K562 (cell line): ENCODE measurements around the gene MLXIPL. TPM values are rescaled to one million over a fixed set of nuclear protein-coding genes. Genes with fewer than 3 reads are reported as not detected.

Experiments used
- ARID2 ChIP-seq: fragments of 450-650 bp; IDR thresholded peaks from 2 replicates; pipeline ENCODE4 v1.6.1; 2017; ENCODE audit warnings: antibody characterized with exemption, mild to moderate bottlenecking
- ARNT ChIP-seq, 2 experiments: fragments of 450-650 bp; IDR thresholded peaks; 2 replicates each; pipeline ENCODE4 v1.6.1; 2016; ENCODE audit warnings: mild to moderate bottlenecking in 1 of 2
- BRD4 ChIP-seq: fragments of 200-600 bp; sonication (generic); IDR thresholded peaks from 2 replicates; pipeline ENCODE4 v1.6.1; 2017; ENCODE audit warnings: inconsistent platforms
- CHD2 ChIP-seq: IDR thresholded peaks from 2 replicates; pipeline ENCODE4 v1.6.1; 2011; ENCODE audit warnings: low read depth, low read length
- DIDO1 ChIP-seq: fragments of 450-650 bp; IDR thresholded peaks from 2 replicates; pipeline ENCODE4 v1.6.1; 2016; ENCODE audit warnings: low read depth, missing biosample characterization, missing genetic modification characterization
- GTF2E2 ChIP-seq: fragments of 200-800 bp; sonication (Bioruptor generic); IDR thresholded peaks from 2 replicates; pipeline ENCODE4 v1.6.1; 2016; ENCODE audit warnings: missing genetic modification characterization, missing compliant biosample characterization
- MCM5 ChIP-seq: fragments of 450-650 bp; IDR thresholded peaks from 2 replicates; pipeline ENCODE4 v1.6.1; 2016; ENCODE audit warnings: low read depth
- NONO ChIP-seq, 2 experiments: fragments of 200-400 bp in 1 of 2; fragments of 450-650 bp in 1 of 2; formaldehyde crosslinking in 1 of 2; IDR thresholded peaks; 2 replicates each; pipeline ENCODE4 v1.6.1; 2017; ENCODE audit warnings: low read depth in 2 of 2, mild to moderate bottlenecking in 2 of 2, moderate library complexity in 2 of 2, low read length in 1 of 2
- PHB2 ChIP-seq: fragments of 450-650 bp; IDR thresholded peaks from 2 replicates; pipeline ENCODE4 v1.6.1; 2017; ENCODE audit warnings: low read depth
- PPARD ChIP-seq: fragments of 250-450 bp; sonication (Bioruptor Pico); IDR thresholded peaks from 2 replicates; pipeline ENCODE4 v1.8.0; 2022; ENCODE audit warnings: inconsistent platforms, mild to moderate bottlenecking, moderate library complexity
- RBBP5 ChIP-seq: fragments of 200-600 bp; sonication (generic); IDR thresholded peaks from 2 replicates; pipeline ENCODE4 v1.6.1; 2012; ENCODE audit warnings: borderline replicate concordance, mild to moderate bottlenecking, low read length, control low read depth, inconsistent platforms; ENCODE audit not compliant: insufficient read depth, poor library complexity, severe bottlenecking
- RNF2 ChIP-seq: sonication (generic); IDR thresholded peaks from 2 replicates; pipeline ENCODE4 v1.6.1; 2016
- SIN3A ChIP-seq, 2 experiments: fragments of 150-350 bp in 1 of 2; IDR thresholded peaks; 2 replicates each; pipeline ENCODE4 v1.6.1; 2011 to 2016; ENCODE audit warnings: borderline replicate concordance in 2 of 2, low read depth in 2 of 2, low read length in 2 of 2, mild to moderate bottlenecking in 2 of 2, moderate library complexity in 2 of 2; ENCODE audit not compliant: control insufficient read depth in 1 of 2
- SPI1 ChIP-seq: IDR thresholded peaks from 2 replicates; pipeline ENCODE4 v1.6.1; 2011; ENCODE audit warnings: low read depth, low read length, control low read depth, borderline replicate concordance
- STAT6 ChIP-seq: sonication (generic); formaldehyde crosslinking; IDR thresholded peaks from 2 replicates; pipeline ENCODE4 v1.8.1; 2023; ENCODE audit warnings: mild to moderate bottlenecking, missing genetic modification reagents
- TSC22D4 ChIP-seq: fragments of 450-650 bp; IDR thresholded peaks from 2 replicates; pipeline ENCODE4 v1.6.1; 2016; ENCODE audit warnings: missing genetic modification characterization, missing biosample characterization, control low read depth
- ZBTB12 ChIP-seq: fragments of 250-450 bp; sonication (Bioruptor Pico); IDR thresholded peaks from 2 replicates; pipeline ENCODE4 v1.4.0; 2020
- ZFX ChIP-seq: sonication (generic); formaldehyde crosslinking; IDR thresholded peaks from 2 replicates; pipeline ENCODE4 v1.8.0; 2022; ENCODE audit warnings: mild to moderate bottlenecking, missing genetic modification reagents, moderate library complexity
- ZKSCAN1 ChIP-seq: fragments of 150-350 bp; IDR thresholded peaks from 2 replicates; pipeline ENCODE4 v1.6.1; 2016; ENCODE audit warnings: low read depth, low read length
- ZNF23 ChIP-seq: fragments of 250-450 bp; sonication (Bioruptor Pico); IDR thresholded peaks from 2 replicates; pipeline ENCODE4 v1.4.0; 2020; ENCODE audit warnings: mild to moderate bottlenecking
- ZNF354B ChIP-seq: fragments of 250-450 bp; sonication (Bioruptor Pico); IDR thresholded peaks from 2 replicates; pipeline ENCODE4 v1.4.0; 2020
- ZNF41 ChIP-seq: fragments of 250-450 bp; sonication (Bioruptor Pico); conservative IDR thresholded peaks from 2 replicates; pipeline ENCODE4 v1.4.0; 2020; ENCODE audit warnings: mild to moderate bottlenecking
- ZNF561 ChIP-seq: fragments of 450-650 bp; formaldehyde crosslinking; conservative IDR thresholded peaks from 2 replicates; pipeline ENCODE4 v1.4.0; 2020; ENCODE audit warnings: mild to moderate bottlenecking, moderate library complexity
- ZNF586 ChIP-seq: fragments of 450-650 bp; formaldehyde crosslinking; conservative IDR thresholded peaks from 2 replicates; pipeline ENCODE4 v1.4.0; 2020; ENCODE audit warnings: mild to moderate bottlenecking, moderate library complexity
- ZNF717 ChIP-seq: fragments of 250-450 bp; sonication (Bioruptor Pico); IDR thresholded peaks from 2 replicates; pipeline ENCODE4 v1.5.0; 2021
- polyA plus RNA-seq, 8 experiments: library from polyadenylated mRNA; depleted of rRNA in 4 of 8; stranded (reverse) in 5 of 8; unstranded in 3 of 8; fragments of >200 nt; fragmentation: Nextera tagmentation in 2 of 8; fragmentation: Illumina TruSeq in 1 of 8; extraction: Ambion mirVana in 2 of 8; extraction: Trizol in 1 of 8; gene quantifications; 2 replicates each; pipeline versions ENCODE4 v1.2.1 to v1.2.3, GENCODE V29; 2011 to 2014; ENCODE audit warnings: inconsistent platforms in 1 of 8, missing spikeins in 1 of 8
- total RNA-seq, 7 experiments: library from RNA; depleted of rRNA in 6 of 7; stranded (reverse); fragments of >200 nt in 6 of 7; fragmentation: Illumina TruSeq in 2 of 7; extraction: Trizol in 2 of 7; gene quantifications; 2 replicates each; pipeline versions ENCODE4 v1.2.1 to v1.2.3, GENCODE V29; 2011 to 2021; ENCODE audit warnings: low replicate concordance in 1 of 7
- TF ChIP-seq, protein P1 (sequence below): conservative IDR thresholded peaks from 2 replicates; pipeline ENCODE4 v1.6.1; 2011; ENCODE audit warnings: low read depth, mild to moderate bottlenecking, low read length; ENCODE audit not compliant: control insufficient read depth

Gene MLXIPL
- total and polyA plus RNA-seq, 9 of the 15 experiments (the other 6 are each of a cell fraction or from before 2014, with no cell fraction given) = 0.11 to 18.4 (median 1.4) TPM

GRCh38 chr7:73612598-73613269 lies 11.6 kb downstream of the MLXIPL start (continued):
- TF ChIP-seq ZNF23 (CRISPR knock-in tag) = no peak
- TF ChIP-seq TSC22D4 (tag) = no peak
- peak; percentile 79 to 91 for TF ChIP-seq ARNT (IDR thresholded peaks at IDR 0.05)
- TF ChIP-seq ZKSCAN1 = peak; percentile 69; the same call in 1 of the 2 replicates
- TF ChIP-seq BRD4 = no peak
- peak; percentile 26; the same call in 1 of the 2 replicates for TF ChIP-seq DIDO1 (tag)
- TF ChIP-seq ARID2 = no peak
- TF ChIP-seq SIN3A (IDR thresholded peaks at IDR 0.05; ENCODE audit: borderline replicate concordance in 2 of 2, control insufficient read depth in 1 of 2, low read depth in 2 of 2, low read length in 2 of 2) = 0 out of 4 replicates have a peak, but pooled peaks of 1 of the 2 experiments have one; percentile 20
- TF ChIP-seq RNF2 = peak; percentile 70; the same call in 1 of the 2 replicates
- TF ChIP-seq ZBTB12 (CRISPR knock-in tag) = no peak
- TF ChIP-seq ZNF561 = no peak
- TF ChIP-seq ZFX (CRISPR knock-in tag) = no peak
- TF ChIP-seq ZNF41 = no peak
- TF ChIP-seq, protein P1, sequence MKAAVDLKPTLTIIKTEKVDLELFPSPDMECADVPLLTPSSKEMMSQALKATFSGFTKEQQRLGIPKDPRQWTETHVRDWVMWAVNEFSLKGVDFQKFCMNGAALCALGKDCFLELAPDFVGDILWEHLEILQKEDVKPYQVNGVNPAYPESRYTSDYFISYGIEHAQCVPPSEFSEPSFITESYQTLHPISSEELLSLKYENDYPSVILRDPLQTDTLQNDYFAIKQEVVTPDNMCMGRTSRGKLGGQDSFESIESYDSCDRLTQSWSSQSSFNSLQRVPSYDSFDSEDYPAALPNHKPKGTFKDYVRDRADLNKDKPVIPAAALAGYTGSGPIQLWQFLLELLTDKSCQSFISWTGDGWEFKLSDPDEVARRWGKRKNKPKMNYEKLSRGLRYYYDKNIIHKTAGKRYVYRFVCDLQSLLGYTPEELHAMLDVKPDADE = no peak; the same call in 1 of the 2 replicates
- no peak for TF ChIP-seq PPARD (CRISPR knock-in tag)
- no peak for TF ChIP-seq STAT6
- TF ChIP-seq SPI1 = no peak
- 0 out of 2 replicates have a peak, but pooled peaks have one; percentile 6 for TF ChIP-seq GTF2E2 (tag)
- no peak for TF ChIP-seq RBBP5
- no peak; the same call in 1 of the 2 replicates for TF ChIP-seq PHB2
- TF ChIP-seq CHD2 = no peak
- no peak for TF ChIP-seq ZNF717 (CRISPR knock-in tag)
- TF ChIP-seq ZNF586 (CRISPR knock-in tag) = no peak
- TF ChIP-seq MCM5 = no peak
- TF ChIP-seq ZNF354B (CRISPR knock-in tag) = no peak
- 0 out of 4 replicates have a peak, but pooled peaks of 1 of the 2 experiments have one; percentile 37 for TF ChIP-seq NONO (IDR thresholded peaks at IDR 0.05; ENCODE audit: low read depth in 2 of 2, low read length in 1 of 2)
